Measurements from ENCODE around the gene FAM98A.

The FAM98A gene

DNA sequence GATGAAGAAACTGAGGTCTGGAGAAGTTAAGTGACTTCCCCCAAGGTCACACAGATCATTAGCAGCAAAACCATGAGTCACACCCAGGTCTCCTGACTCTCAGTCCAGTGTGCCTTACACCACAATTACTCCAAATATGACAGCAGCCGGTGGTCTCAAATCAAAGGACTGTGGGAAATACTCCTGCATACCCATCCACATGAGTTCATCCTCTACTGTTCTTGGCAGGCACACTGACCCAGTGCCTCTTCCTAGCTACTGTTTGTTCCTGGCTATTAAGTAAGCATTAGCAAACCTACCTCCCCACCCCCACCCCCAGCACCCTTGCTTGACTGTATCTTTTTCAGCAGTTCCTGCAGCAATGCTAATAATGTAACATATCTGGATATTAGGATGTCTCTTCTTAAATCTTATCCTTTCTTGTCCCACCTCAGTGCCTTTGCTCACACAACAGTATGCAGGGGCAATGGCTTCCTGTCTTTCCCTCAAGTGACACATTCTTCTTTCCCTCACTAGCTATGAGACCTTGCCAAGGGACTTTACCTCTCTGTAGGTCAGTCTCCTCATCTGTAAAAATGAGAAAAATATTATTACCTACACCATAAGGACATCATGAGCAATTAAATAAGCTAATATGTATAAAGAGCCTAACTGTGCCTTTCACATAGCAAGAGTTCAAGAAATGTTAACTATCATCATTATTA, 46.2 kb downstream of the FAM98A start:
- Histone ChIP-seq H3K4me3 (ENCODE audit: low read length) (no peak overlapping the region), H3K9me3 (ENCODE audit: control insufficient read depth, low read length) (no peaks in the 10 kb centered on the region), H3K27me3 (ENCODE audit: control insufficient read depth, insufficient read depth, low read length) (no peaks in the 10 kb centered on the region), H3K4me1 (ENCODE audit: control insufficient read depth, insufficient read depth, low read length) (no peaks in the 10 kb centered on the region), H3K9ac (ENCODE audit: low read length) (no peak overlapping the region), H3K36me3 (ENCODE audit: control insufficient read depth, insufficient read depth, low read length) (no peaks in the 10 kb centered on the region)

DNA sequence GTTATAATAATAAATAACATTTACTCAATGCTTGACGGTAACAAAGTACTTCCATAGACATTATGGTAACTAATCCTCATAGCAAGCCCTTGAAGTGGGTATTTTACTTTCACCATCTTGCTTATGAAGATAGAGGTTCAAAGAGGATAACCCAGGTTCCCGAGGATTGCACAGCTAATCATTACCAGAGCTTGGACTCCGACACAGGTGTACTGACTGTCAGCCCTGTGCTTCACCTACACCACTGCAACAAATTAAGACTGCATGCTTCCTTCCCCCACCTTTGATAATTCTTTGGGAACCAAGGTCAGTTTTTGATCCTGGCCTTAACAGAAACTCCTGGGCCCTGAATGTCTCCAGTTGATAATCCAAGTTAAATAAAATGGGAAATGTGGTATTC, 48.9 kb downstream of the FAM98A start:
- Histone ChIP-seq H3K27me3 (ENCODE audit: control insufficient read depth, insufficient read depth, low read length) (no peaks in the 10 kb centered on the region), H3K9ac (ENCODE audit: low read length) (no peak overlapping the region), H3K36me3 (ENCODE audit: control insufficient read depth, insufficient read depth, low read length) (no peaks in the 10 kb centered on the region), H3K4me1 (ENCODE audit: control insufficient read depth, insufficient read depth, low read length) (no peaks in the 10 kb centered on the region), H3K4me3 (ENCODE audit: low read length) (no peak overlapping the region), H3K9me3 (ENCODE audit: control insufficient read depth, low read length) (no peaks in the 10 kb centered on the region)

DNA sequence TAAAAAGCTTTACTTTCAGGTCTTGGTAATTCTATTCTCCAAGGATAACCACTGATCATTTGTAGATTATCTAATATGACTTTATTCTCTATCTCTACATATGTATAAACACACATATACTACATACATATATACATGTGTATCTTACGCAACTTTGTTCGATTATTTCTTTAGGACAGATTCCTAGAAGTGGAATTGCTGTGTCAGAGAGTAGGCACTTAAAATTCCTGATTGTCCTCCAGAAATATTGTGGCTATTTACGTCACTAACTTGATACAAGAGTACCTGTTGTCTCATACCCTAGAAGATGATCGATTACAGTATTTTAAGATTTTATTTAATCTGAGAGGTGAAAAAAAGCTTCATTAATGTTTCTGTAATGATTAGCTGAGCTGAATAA, 57.9 kb downstream of the FAM98A start:
- no peak overlapping the region for H3K9ac ChIP-seq (ENCODE audit: low read length)
- no peaks in the 10 kb centered on the region for H3K9me3 ChIP-seq (ENCODE audit: control insufficient read depth, low read length)
- H3K4me1 ChIP-seq (ENCODE audit: control insufficient read depth, insufficient read depth, low read length): no peaks in the 10 kb centered on the region
- H3K4me3 ChIP-seq (ENCODE audit: low read length): no peak overlapping the region
- no peaks in the 10 kb centered on the region for H3K36me3 ChIP-seq (ENCODE audit: control insufficient read depth, insufficient read depth, low read length)
- no peaks in the 10 kb centered on the region for H3K27me3 ChIP-seq (ENCODE audit: control insufficient read depth, insufficient read depth, low read length)

DNA sequence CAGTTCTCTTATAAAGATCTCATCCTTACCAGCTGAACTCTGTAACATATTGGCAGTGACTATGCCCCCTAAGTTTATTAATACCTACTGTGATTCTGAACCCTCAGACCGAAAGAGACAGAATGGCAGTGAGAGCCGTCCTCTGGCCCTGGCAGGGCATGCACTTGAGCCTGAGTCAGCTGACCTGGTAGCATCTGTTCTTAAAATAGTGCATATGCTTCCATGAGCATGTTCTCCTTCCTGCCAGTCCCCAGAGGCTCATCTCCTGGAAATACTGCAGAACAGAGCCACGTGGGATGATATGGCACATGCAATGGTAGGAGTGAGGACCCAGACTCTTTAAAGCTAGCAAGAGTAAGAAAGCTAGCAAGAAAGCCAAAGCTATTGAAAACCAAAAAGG, 63.7 kb downstream of the FAM98A start:
- Histone ChIP-seq H3K36me3 (ENCODE audit: control insufficient read depth, insufficient read depth, low read length) (no peaks in the 10 kb centered on the region), H3K4me3 (ENCODE audit: low read length) (no peak overlapping the region), H3K4me1 (ENCODE audit: control insufficient read depth, insufficient read depth, low read length) (no peaks in the 10 kb centered on the region)

More for the DNA sequence above, 63.7 kb downstream of the FAM98A start:
- Histone ChIP-seq H3K27me3 (ENCODE audit: control insufficient read depth, insufficient read depth, low read length) (no peaks in the 10 kb centered on the region), H3K9ac (ENCODE audit: low read length) (no peak overlapping the region), H3K9me3 (ENCODE audit: control insufficient read depth, low read length) (no peaks in the 10 kb centered on the region)
